ENCODE results near the gene MARCHF3. TPM values are rescaled to one million over a fixed set of nuclear protein-coding genes. Genes with fewer than 3 reads are reported as not detected.

MARCHF3 gene
- total RNA-seq, 1 experiment from 2014 or later, result 16.1 TPM

DNA sequence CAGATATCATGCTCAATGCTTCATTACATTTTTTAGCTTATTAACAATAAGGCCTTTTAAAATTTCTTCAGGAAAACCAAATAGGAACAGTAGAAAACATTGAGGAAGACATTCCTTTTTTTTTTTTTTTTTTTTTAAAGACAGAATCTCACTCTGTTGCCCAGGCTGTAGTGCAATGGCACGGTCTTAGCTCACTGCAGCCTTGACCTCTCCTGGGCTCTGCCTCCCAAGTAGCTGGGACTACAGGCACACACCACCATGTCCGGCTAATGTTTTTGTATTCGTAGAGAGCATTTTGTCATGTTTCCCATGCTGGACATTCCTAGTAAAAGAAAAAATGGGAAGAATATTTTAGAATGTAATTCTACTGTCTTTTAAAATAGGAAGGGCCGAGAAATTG is 193.1 kb downstream of the MARCHF3 start:
- no peaks in the 10 kb centered on the region for H3K27me3 Mint-ChIP-seq (ENCODE audit: unreplicated experiment)
- intact Hi-C loops (cut with micrococcal nuclease; ENCODE audit: unreplicated experiment), result loop anchor here (10.0 kb wide), 1 partner anchor 658 kb away; no protein-coding TSS in a partner anchor
- TF ChIP-seq, protein P1, sequence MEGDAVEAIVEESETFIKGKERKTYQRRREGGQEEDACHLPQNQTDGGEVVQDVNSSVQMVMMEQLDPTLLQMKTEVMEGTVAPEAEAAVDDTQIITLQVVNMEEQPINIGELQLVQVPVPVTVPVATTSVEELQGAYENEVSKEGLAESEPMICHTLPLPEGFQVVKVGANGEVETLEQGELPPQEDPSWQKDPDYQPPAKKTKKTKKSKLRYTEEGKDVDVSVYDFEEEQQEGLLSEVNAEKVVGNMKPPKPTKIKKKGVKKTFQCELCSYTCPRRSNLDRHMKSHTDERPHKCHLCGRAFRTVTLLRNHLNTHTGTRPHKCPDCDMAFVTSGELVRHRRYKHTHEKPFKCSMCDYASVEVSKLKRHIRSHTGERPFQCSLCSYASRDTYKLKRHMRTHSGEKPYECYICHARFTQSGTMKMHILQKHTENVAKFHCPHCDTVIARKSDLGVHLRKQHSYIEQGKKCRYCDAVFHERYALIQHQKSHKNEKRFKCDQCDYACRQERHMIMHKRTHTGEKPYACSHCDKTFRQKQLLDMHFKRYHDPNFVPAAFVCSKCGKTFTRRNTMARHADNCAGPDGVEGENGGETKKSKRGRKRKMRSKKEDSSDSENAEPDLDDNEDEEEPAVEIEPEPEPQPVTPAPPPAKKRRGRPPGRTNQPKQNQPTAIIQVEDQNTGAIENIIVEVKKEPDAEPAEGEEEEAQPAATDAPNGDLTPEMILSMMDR (IDR thresholded peaks at IDR 0.05; ENCODE audit: unreplicated experiment), result no peak
- no peak overlapping the region for H3K27ac Mint-ChIP-seq (ENCODE audit: unreplicated experiment)
- DNase-seq, result no peak
- BruUV-seq (replicated peaks), result no TSS peak
- H3K4me3 Mint-ChIP-seq (ENCODE audit: low read depth, unreplicated experiment), result no peak overlapping the region
- no peaks in the 10 kb centered on the region for H3K4me1 Mint-ChIP-seq (ENCODE audit: low read depth, unreplicated experiment)
- no peaks in the 10 kb centered on the region for H3K9me3 Mint-ChIP-seq (ENCODE audit: low read depth, unreplicated experiment)
- CTCF ChIA-PET, result interaction anchor here (0.7 kb wide), 1 partner anchor 159 kb away, joined by 4 read pairs; no protein-coding TSS in a partner anchor
- H3K36me3 Mint-ChIP-seq (ENCODE audit: insufficient read depth, unreplicated experiment), result peaks cover 36% of the 10 kb centered on the region

- intact Hi-C loops (cut with micrococcal nuclease; ENCODE audit: unreplicated experiment), result loop anchor here (10.0 kb wide), 1 partner anchor 658 kb away; no protein-coding TSS in a partner anchor
- Mint-ChIP-seq H3K9me3 (ENCODE audit: low read depth, unreplicated experiment) (no peaks in the 10 kb centered on the region), H3K27me3 (ENCODE audit: unreplicated experiment) (no peaks in the 10 kb centered on the region), H3K4me3 (ENCODE audit: low read depth, unreplicated experiment) (no peak overlapping the region), H3K27ac (ENCODE audit: unreplicated experiment) (no peak overlapping the region), H3K36me3 (ENCODE audit: insufficient read depth, unreplicated experiment) (peaks cover 36% of the 10 kb centered on the region), H3K4me1 (ENCODE audit: low read depth, unreplicated experiment) (no peaks in the 10 kb centered on the region)
- DNase-seq, result no peak
- TF ChIP-seq, protein P1 (IDR thresholded peaks at IDR 0.05; ENCODE audit: unreplicated experiment), result no peak
- no TSS peak for BruUV-seq (replicated peaks)
- CTCF ChIA-PET, result interaction anchor here (0.7 kb wide), 1 partner anchor 160 kb away, joined by 4 read pairs; no protein-coding TSS in a partner anchor
Measured at GRCh38 chr5:126836778-126837177, 193.6 kb downstream of the MARCHF3 start.

DNA sequence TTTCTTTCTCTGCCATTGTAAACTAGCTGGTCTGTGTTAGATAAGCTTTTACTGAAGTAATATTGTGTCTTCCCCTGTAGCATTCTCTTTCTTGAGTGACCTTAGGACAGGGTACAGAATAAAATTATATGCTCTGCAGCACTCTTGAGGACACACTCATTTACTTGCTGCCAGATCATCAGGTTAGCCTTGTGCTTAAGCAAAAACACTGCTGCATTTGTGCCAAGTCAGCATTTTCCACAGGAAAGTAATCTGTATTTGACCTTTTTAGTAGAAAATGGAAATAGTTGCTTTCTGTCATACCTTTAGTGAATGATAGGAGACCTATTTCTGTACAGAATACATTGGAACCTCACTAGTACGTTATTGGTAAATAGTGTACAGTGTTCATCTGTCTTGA is 199.2 kb downstream of the MARCHF3 start:
- CTCF ChIA-PET, result no interaction called here
- H3K27ac Mint-ChIP-seq (ENCODE audit: unreplicated experiment), result no peak overlapping the region

GRCh38 chr5:126830061-126830460 is 200.3 kb downstream of the MARCHF3 start:
- Mint-ChIP-seq H3K4me1 (ENCODE audit: low read depth, unreplicated experiment) (no peaks in the 10 kb centered on the region), H3K27ac (ENCODE audit: unreplicated experiment) (no peak overlapping the region), H3K27me3 (ENCODE audit: unreplicated experiment) (no peaks in the 10 kb centered on the region), H3K9me3 (ENCODE audit: low read depth, unreplicated experiment) (no peaks in the 10 kb centered on the region), H3K4me3 (ENCODE audit: low read depth, unreplicated experiment) (no peak overlapping the region), H3K36me3 (ENCODE audit: insufficient read depth, unreplicated experiment) (peaks cover 41% of the 10 kb centered on the region)
- intact Hi-C loops (cut with micrococcal nuclease; ENCODE audit: unreplicated experiment), result loop anchor here (10.0 kb wide), 1 partner anchor 665 kb away; no protein-coding TSS in a partner anchor
- TF ChIP-seq, protein P1 (IDR thresholded peaks at IDR 0.05; ENCODE audit: unreplicated experiment), result no peak
- CTCF ChIA-PET, result no interaction called here
- no TSS peak for BruUV-seq (replicated peaks)
- DNase-seq, result no peak

More for the DNA sequence above, 199.2 kb downstream of the MARCHF3 start:
- TF ChIP-seq, protein P1 (IDR thresholded peaks at IDR 0.05; ENCODE audit: unreplicated experiment), result no peak
- Mint-ChIP-seq H3K36me3 (ENCODE audit: insufficient read depth, unreplicated experiment) (peaks cover 52% of the 10 kb centered on the region), H3K9me3 (ENCODE audit: low read depth, unreplicated experiment) (no peaks in the 10 kb centered on the region), H3K4me3 (ENCODE audit: low read depth, unreplicated experiment) (no peak overlapping the region), H3K27me3 (ENCODE audit: unreplicated experiment) (no peaks in the 10 kb centered on the region), H3K4me1 (ENCODE audit: low read depth, unreplicated experiment) (no peaks in the 10 kb centered on the region)
- intact Hi-C loops (cut with micrococcal nuclease; ENCODE audit: unreplicated experiment), result loop anchor here (10.0 kb wide), 1 partner anchor 664 kb away; no protein-coding TSS in a partner anchor
- no TSS peak for BruUV-seq (replicated peaks)
- no peak for DNase-seq

Measured in Calu3 (cell line).